ENCODE results near the gene SPATC1L.

Gene SPATC1L

DNA sequence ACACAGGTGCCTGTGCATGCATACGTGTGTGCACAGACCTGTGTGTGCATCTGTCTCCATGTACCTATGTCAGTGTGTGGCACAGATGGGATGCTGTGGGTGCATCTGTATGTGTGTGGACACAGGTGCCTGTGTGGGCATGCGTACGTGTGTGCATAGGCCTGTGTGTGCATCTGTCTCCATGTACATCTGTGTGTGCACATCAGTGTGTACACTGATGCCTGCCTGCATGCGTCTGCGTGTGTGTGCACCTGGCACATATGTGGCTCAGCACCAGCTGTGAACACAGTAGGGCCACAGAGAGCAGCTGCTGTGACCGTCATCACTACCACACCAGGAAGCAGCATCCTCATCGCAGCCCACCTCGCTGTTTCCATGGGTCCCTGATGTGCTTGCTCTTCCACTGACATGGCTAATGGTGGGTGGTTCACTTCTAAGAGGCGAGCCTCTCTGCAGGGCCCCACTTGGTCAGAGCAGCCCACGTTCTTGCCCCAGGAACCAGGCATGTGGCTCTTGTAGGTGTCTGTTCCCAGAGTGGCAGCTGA, 9.6 kb upstream of the SPATC1L start:
- DNase-seq (ENCODE audit: low read depth, low spot score): no peak
- no peaks in the 10 kb centered on the region for H3K27me3 ChIP-seq (ENCODE audit: insufficient read depth, insufficient read length)
- no peaks in the 10 kb centered on the region for H3K9me3 ChIP-seq (ENCODE audit: insufficient read depth, low read length)
- peaks cover 31% of the 10 kb centered on the region for H3K4me1 ChIP-seq (ENCODE audit: insufficient read depth, insufficient read length)
- H3K4me3 ChIP-seq (ENCODE audit: insufficient read length, low read depth): no peak overlapping the region
- TF ChIP-seq ZNF274 (IDR thresholded peaks at IDR 0.05; ENCODE audit: low read depth, low read length) (no peak), YY1 (IDR thresholded peaks at IDR 0.05; ENCODE audit: insufficient read depth, insufficient read length) (no peak), SUZ12 (IDR thresholded peaks at IDR 0.05; ENCODE audit: extremely low read depth, insufficient read depth, insufficient read length) (no peak)
- peaks cover 92% of the 10 kb centered on the region for H3K36me3 ChIP-seq (ENCODE audit: insufficient read depth, insufficient read length, low read length)
- H3K9ac ChIP-seq (ENCODE audit: insufficient read length, low read depth): no peak overlapping the region

DNA sequence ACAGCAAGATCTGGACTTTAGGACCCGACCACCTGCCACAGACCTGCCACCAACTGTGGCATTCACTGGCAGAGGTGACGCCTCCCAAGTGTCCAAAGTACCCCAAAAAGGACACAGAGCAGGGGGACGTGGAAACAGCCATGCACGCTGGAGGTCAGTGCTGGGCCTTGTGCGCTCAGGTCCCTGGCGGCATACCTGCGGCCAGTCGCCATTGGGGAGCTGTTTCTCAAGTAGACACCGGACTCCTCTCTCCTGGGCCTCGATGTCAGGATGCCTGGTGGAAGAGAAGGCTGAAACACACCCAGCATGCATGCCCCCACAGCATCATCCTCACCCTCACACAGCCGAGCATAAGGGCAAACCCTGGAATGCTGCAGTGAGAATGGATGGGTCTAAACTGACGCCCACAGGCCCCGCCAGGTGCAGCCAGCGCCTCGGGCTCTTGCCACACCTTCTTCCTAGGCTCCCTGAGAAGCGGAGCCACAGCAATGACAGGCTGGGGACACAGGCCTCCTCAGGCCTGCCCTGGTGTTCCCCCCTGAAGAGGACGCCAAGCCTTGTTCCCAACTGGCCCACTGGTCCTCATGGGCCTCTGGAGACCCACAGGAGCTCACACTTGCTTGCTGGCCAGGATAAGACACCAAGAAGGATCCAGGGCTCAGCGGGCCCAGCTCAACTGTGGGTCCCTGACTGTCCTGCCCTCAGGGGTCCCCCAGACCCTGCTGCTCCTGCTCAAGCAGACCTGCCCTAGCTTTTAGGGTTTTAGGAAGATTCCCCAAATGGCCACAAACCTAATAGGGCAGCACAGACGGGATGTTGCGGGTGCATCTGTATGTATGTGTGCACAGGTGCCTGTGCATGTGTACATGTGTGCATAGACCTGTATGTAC, 7.7 kb upstream of the SPATC1L start:
- TF ChIP-seq YY1 (IDR thresholded peaks at IDR 0.05; ENCODE audit: insufficient read depth, insufficient read length) (no peak), SUZ12 (IDR thresholded peaks at IDR 0.05; ENCODE audit: extremely low read depth, insufficient read depth, insufficient read length) (no peak), ZNF274 (IDR thresholded peaks at IDR 0.05; ENCODE audit: low read depth, low read length) (no peak)
- peak overlapping the region; percentile 26 for H3K9ac ChIP-seq (ENCODE audit: insufficient read length, low read depth)
- H3K9me3 ChIP-seq (ENCODE audit: insufficient read depth, low read length): no peaks in the 10 kb centered on the region
- no peaks in the 10 kb centered on the region for H3K27me3 ChIP-seq (ENCODE audit: insufficient read depth, insufficient read length)
- no peak overlapping the region for H3K4me3 ChIP-seq (ENCODE audit: insufficient read length, low read depth)
- peaks cover 88% of the 10 kb centered on the region for H3K36me3 ChIP-seq (ENCODE audit: insufficient read depth, insufficient read length, low read length)
- no peak for DNase-seq (ENCODE audit: low read depth, low spot score)
- H3K4me1 ChIP-seq (ENCODE audit: insufficient read depth, insufficient read length): peaks cover 37% of the 10 kb centered on the region

DNA sequence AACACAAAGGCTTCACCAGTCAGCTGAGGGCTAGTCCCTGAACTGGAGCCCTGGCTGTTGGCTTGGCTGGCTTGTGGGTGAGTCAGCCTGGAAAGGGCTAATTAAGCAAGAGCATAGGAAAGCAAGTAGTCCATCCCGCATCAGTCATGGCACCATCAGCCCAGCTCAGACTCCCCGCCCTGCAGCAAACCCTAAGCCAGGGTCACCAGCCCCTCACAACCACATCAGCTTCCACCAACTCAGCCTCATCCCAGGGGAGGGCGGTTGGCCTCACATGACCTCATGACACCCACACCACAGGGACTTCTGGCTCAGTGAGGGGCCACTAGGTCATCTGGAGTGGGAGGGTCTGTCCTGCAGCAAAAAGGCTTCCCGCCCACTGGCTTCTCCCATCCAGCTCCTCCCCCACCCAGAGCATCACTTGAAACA, 7.0 kb upstream of the SPATC1L start:
- H3K9me3 ChIP-seq (ENCODE audit: insufficient read depth, low read length): no peaks in the 10 kb centered on the region
- TF ChIP-seq ZNF274 (IDR thresholded peaks at IDR 0.05; ENCODE audit: low read depth, low read length) (no peak), SUZ12 (IDR thresholded peaks at IDR 0.05; ENCODE audit: extremely low read depth, insufficient read depth, insufficient read length) (no peak), YY1 (IDR thresholded peaks at IDR 0.05; ENCODE audit: insufficient read depth, insufficient read length) (no peak)
- H3K4me1 ChIP-seq (ENCODE audit: insufficient read depth, insufficient read length): peaks cover 37% of the 10 kb centered on the region
- no peaks in the 10 kb centered on the region for H3K27me3 ChIP-seq (ENCODE audit: insufficient read depth, insufficient read length)
- DNase-seq (ENCODE audit: low read depth, low spot score): no peak
- peaks cover 82% of the 10 kb centered on the region for H3K36me3 ChIP-seq (ENCODE audit: insufficient read depth, insufficient read length, low read length)
- peak overlapping the region; percentile 33 for H3K9ac ChIP-seq (ENCODE audit: insufficient read length, low read depth)
- no peak overlapping the region for H3K4me3 ChIP-seq (ENCODE audit: insufficient read length, low read depth)

DNA sequence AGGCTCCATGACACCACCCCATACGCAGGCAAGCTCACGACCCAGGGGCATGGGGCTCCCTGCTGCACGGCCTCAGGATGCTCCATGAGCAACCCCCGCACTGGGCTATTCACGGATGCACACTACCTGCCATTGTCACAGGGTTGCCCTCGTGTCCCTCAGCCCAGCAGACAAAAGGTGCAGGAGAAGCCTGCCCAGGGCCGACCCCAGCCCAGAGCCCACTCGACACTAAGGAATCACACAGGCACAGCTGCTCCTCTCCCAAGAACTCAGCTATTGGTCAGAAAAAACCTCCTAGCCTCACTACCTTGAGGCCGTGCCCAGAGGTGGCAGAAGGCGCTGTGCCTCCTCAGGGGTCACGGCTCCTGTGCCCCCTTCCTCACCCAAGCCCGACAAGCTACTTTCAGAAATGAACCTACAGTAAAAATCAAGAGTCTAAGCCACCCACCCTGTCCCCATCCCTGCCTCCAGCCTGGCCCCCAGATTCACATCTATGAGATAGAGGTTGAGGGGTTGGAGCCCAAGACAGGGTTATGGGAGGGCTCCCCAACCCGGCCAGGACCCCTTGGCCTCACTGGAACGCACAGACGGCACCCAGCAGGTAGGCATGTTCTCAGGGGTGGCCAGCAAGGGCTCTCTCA, 6.4 kb upstream of the SPATC1L start:
- TF ChIP-seq SUZ12 (IDR thresholded peaks at IDR 0.05; ENCODE audit: extremely low read depth, insufficient read depth, insufficient read length): no peak
- no peak for TF ChIP-seq ZNF274 (IDR thresholded peaks at IDR 0.05; ENCODE audit: low read depth, low read length)
- no peak for TF ChIP-seq YY1 (IDR thresholded peaks at IDR 0.05; ENCODE audit: insufficient read depth, insufficient read length)
- H3K36me3 ChIP-seq (ENCODE audit: insufficient read depth, insufficient read length, low read length): peaks cover 75% of the 10 kb centered on the region
- H3K27me3 ChIP-seq (ENCODE audit: insufficient read depth, insufficient read length): no peaks in the 10 kb centered on the region
- no peaks in the 10 kb centered on the region for H3K9me3 ChIP-seq (ENCODE audit: insufficient read depth, low read length)
- H3K4me3 ChIP-seq (ENCODE audit: insufficient read length, low read depth): no peak overlapping the region
- H3K9ac ChIP-seq (ENCODE audit: insufficient read length, low read depth): peak overlapping the region; percentile 33
- DNase-seq (ENCODE audit: low read depth, low spot score): no peak
- peaks cover 34% of the 10 kb centered on the region for H3K4me1 ChIP-seq (ENCODE audit: insufficient read depth, insufficient read length)

DNA sequence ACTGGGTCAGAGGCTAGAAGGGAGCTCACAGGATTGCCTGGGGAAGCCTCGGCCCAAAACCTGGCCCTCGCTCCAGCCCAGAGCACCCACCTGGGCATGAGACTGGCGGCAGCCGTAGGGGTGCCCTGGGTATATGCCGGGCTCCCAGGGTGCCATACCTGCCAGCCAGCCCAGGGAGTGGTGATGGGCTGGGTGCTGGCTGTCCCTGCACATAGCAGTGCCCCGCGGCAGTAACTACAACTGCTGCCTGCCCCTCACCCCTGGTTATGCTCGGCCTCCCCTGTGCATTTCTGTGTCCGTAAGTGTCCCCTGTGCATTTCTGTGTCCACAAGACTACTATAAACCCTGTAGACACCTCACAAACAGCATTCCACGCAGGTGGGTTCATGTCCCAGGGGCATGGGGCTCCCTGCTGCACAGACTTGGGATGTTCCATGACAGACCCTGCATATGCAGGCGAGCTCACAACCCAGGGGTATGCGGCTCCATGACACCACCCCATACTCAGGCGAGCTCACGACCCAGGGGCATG, 5.8 kb upstream of the SPATC1L start:
- no peaks in the 10 kb centered on the region for H3K9me3 ChIP-seq (ENCODE audit: insufficient read depth, low read length)
- no peak for TF ChIP-seq YY1 (IDR thresholded peaks at IDR 0.05; ENCODE audit: insufficient read depth, insufficient read length)
- TF ChIP-seq ZNF274 (IDR thresholded peaks at IDR 0.05; ENCODE audit: low read depth, low read length): no peak
- no peak for TF ChIP-seq SUZ12 (IDR thresholded peaks at IDR 0.05; ENCODE audit: extremely low read depth, insufficient read depth, insufficient read length)
- H3K36me3 ChIP-seq (ENCODE audit: insufficient read depth, insufficient read length, low read length): peaks cover 69% of the 10 kb centered on the region
- no peak for DNase-seq (ENCODE audit: low read depth, low spot score)
- peak overlapping the region; percentile 39 for H3K9ac ChIP-seq (ENCODE audit: insufficient read length, low read depth)
- peaks cover 34% of the 10 kb centered on the region for H3K4me1 ChIP-seq (ENCODE audit: insufficient read depth, insufficient read length)
- no peaks in the 10 kb centered on the region for H3K27me3 ChIP-seq (ENCODE audit: insufficient read depth, insufficient read length)
- no peak overlapping the region for H3K4me3 ChIP-seq (ENCODE audit: insufficient read length, low read depth)

DNA sequence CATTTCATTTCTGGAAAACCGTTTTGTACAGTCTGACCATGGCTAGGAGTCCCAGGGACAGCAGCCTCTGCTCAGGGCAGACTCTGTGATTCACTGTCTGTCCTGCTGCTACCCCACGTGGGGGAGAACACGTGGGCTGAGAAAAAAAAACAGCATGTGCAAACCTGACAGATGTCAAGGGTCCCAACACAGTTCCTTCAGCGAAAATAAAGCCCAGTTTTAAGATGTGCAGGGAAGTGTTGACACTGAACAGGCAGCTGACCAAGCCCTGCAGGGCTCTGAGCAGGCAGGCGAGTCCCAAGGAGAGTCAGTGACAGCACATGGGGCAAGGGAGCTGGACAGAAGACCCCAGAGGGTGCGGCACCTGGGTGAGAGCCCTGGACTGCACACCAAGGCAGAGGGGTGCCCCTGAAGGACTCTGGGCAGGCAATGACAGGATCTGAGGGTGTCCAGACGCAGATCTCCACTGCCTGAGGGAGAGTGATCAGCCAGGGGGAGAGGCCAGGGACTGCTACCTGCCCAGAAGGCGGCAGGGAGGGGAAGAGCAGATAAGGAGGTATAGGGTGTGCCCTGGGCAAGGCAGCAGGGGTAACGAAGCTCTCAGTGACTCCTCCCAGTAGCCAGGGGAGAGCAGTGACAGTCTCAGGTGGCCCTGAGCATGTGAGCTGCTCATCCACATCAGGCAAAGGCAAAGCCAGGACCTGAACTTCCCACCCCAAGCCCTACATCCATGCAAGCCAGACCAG, 5.1 kb upstream of the SPATC1L start:
- peak overlapping the region; percentile 39 for H3K9ac ChIP-seq (ENCODE audit: insufficient read length, low read depth)
- H3K4me3 ChIP-seq (ENCODE audit: insufficient read length, low read depth): no peak overlapping the region
- no peak for TF ChIP-seq YY1 (IDR thresholded peaks at IDR 0.05; ENCODE audit: insufficient read depth, insufficient read length)
- no peak for TF ChIP-seq ZNF274 (IDR thresholded peaks at IDR 0.05; ENCODE audit: low read depth, low read length)
- no peak for TF ChIP-seq SUZ12 (IDR thresholded peaks at IDR 0.05; ENCODE audit: extremely low read depth, insufficient read depth, insufficient read length)
- peaks cover 34% of the 10 kb centered on the region for H3K4me1 ChIP-seq (ENCODE audit: insufficient read depth, insufficient read length)
- no peaks in the 10 kb centered on the region for H3K27me3 ChIP-seq (ENCODE audit: insufficient read depth, insufficient read length)
- H3K9me3 ChIP-seq (ENCODE audit: insufficient read depth, low read length): no peaks in the 10 kb centered on the region
- H3K36me3 ChIP-seq (ENCODE audit: insufficient read depth, insufficient read length, low read length): peaks cover 63% of the 10 kb centered on the region
- no peak for DNase-seq (ENCODE audit: low read depth, low spot score)
